Vagina (tissue), 2 donors: Measurements from ENCODE around the gene CHD1L.

Experiments used
- POLR2A ChIP-seq, 2 donors: fragments of 450-650 bp; IDR thresholded peaks; one replicate each; pipeline ENCODE4 v1.6.1; 2017; ENCODE audit warnings: antibody characterized with exemption in 2 of 2, mild to moderate bottlenecking in 2 of 2, moderate library complexity in 2 of 2
- POLR2AphosphoS5 ChIP-seq, 2 donors: sonication (generic); formaldehyde crosslinking; IDR thresholded peaks; one replicate each; pipeline ENCODE4 v1.9.0; 2017; ENCODE audit warnings: antibody characterized with exemption in 2 of 2, mild to moderate bottlenecking in 2 of 2, low read depth in 1 of 2; ENCODE audit not compliant: insufficient read depth in 1 of 2
- TF ChIP-seq, protein P1 (sequence below), 3 experiments: fragments of 450-650 bp in 2 of 3; fragments of 200-600 bp in 1 of 3; sonication (generic) in 1 of 3; IDR thresholded peaks; one replicate each; pipeline ENCODE4 v1.5.1; 2017 to 2019; ENCODE audit warnings: antibody characterized with exemption in 3 of 3, mild to moderate bottlenecking in 2 of 3, moderate library complexity in 2 of 3

- TF ChIP-seq POLR2A (IDR thresholded peaks at IDR 0.05) (no peak), POLR2AphosphoS5 (IDR thresholded peaks at IDR 0.05; ENCODE audit: insufficient read depth in 1 of 2, low read depth in 1 of 2) (no peak)
- TF ChIP-seq, protein P1, sequence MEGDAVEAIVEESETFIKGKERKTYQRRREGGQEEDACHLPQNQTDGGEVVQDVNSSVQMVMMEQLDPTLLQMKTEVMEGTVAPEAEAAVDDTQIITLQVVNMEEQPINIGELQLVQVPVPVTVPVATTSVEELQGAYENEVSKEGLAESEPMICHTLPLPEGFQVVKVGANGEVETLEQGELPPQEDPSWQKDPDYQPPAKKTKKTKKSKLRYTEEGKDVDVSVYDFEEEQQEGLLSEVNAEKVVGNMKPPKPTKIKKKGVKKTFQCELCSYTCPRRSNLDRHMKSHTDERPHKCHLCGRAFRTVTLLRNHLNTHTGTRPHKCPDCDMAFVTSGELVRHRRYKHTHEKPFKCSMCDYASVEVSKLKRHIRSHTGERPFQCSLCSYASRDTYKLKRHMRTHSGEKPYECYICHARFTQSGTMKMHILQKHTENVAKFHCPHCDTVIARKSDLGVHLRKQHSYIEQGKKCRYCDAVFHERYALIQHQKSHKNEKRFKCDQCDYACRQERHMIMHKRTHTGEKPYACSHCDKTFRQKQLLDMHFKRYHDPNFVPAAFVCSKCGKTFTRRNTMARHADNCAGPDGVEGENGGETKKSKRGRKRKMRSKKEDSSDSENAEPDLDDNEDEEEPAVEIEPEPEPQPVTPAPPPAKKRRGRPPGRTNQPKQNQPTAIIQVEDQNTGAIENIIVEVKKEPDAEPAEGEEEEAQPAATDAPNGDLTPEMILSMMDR (IDR thresholded peaks at IDR 0.05): no peak
Observed at GRCh38 chr1:147283011-147283410, 40.5 kb downstream of the CHD1L start.
